IPS-NIHi7 (cell line): ENCODE measurements around the gene TTC34.
"Not testable (repeated sequence)": the region's sequence is repeated elsewhere in the genome, so short reads cannot be mapped to it uniquely, and the experiment has no call there.

Source experiments
- DNase-seq: peaks from one replicate; pipeline ENCODE4 v3.0.0; 2012; ENCODE audit warnings: mixed read lengths; ENCODE audit errors: extremely low spot score

The TTC34 gene

DNA sequence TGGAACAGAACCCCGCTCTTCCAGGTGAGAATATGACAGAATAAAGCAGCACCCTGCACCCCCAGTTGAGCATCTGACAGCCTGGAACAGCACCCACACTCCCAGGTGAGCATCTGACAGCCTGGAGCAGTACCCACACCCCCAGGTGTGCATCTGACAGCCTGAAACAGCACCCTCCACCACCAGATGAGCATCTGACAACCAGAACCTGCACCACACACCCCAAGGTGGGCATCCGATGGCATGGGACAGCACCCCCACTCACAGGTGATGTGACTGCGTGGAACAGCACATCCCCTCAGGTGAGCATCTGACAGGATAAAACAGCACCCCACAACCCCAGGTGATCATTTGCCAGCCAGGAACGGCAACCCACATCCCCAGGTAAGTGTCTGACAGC is 26.2 kb downstream of the TTC34 start:
- not testable (repeated sequence) for DNase-seq

DNA sequence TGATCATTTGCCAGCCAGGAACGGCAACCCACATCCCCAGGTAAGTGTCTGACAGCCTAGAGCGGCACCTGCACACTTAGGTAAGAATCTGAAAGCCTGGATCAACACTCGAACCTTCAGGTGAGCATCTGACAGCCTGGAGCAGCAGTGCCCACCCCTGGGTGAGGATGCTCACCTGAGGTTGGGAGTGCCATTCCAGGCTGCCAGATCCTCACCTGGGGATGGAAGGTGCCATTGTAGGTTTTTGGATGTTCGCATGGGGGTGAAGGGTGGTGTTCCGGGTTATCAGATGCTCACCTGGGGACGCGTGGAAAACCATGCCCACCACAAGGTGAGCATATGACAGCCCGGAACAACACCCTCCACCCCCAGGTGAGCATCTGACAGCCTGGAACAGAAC is 33.4 kb downstream of the TTC34 start:
- not testable (repeated sequence) for DNase-seq

DNA sequence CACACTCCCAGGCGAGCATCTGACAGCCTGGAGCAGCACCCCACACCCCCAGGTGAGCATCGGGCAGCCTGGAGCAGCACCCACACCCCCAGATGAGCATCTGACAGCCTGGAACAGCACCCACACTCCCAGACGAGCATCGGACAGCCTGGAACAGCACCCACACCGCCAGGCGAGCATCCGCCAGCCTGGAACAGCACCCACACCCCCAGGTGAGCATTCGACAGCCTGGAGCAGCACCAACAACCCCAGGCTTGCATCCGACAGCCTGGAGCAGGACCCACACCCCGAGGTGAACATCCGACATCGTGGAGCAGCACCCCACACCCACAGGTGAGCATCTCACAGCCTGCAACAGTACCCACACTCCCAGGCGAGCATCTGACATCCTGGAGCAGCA is 42.1 kb downstream of the TTC34 start:
- not testable (repeated sequence) for DNase-seq

DNA sequence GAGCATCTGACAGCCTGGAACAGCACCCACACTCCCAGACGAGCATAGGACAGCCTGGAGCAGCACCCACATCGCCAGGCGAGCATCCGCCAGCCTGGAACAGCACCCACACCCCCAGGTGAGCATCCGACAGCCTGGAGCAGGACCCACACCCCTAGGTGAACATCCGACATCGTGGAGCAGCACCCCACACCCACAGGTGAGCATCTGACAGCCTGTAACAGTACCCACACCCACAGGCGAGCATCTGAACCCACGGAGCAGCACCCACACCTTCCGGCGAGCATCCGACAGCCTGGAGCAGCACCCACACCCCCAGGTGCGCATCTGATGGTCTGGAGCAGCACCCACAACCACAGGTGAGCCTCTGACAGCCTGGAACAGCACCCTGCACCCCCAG is 44.0 kb downstream of the TTC34 start:
- not testable (repeated sequence) for DNase-seq

DNA sequence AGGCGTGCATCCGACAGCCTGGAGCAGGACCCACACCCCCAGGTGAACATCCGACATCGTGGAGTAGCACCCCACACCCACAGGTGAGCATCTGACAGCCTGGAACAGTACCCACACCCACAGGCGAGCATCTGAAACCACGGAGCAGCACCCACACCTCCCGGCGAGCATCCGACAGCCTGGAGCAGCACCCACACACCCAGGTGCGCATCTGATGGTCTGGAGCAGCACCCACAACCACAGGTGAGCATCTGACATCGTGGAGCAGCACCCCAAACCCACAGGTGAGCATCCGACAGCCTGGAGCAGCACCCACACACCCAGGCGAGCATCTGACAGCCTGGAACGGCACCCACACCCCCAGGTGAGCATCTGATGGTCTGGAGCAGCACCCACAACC is 46.1 kb downstream of the TTC34 start:
- DNase-seq = not testable (repeated sequence)

DNA sequence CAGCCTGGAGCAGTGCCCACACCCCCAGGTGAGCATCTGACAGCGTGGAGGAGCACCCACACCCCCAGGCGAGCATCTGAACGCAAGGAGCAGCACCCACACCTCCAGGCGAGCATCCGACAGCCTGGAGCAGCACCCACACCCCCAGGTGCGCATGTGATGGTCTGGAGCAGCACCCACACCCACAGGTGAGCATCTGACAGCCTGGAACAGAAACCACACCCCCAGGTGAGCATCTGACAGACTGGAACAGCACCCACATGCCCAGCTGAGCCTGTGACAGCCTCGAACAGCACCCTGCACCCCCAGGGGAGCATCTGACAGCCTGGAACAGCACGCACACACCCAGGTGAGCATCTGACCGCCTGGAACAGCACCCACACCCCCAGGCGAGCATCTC is 46.9 kb downstream of the TTC34 start:
- DNase-seq = not testable (repeated sequence)

DNA sequence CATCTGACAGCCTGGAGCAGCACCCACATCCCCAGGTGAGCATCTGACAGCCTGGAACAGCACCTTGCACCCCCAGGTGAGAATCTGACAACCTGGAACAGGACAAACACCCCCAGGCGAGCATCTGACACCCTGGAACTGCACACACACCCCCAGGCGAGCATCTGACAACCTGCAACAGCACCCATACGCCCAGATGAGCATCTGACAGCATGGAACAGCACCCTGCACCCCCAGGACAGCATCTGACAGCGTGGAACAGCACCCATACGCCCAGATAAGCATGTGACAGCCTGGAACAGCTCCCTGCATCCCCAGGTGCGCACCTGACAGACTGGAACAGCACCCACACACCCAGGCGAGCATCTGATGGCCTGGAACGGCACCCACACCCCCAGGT is 49.0 kb downstream of the TTC34 start:
- DNase-seq = not testable (repeated sequence)

DNA sequence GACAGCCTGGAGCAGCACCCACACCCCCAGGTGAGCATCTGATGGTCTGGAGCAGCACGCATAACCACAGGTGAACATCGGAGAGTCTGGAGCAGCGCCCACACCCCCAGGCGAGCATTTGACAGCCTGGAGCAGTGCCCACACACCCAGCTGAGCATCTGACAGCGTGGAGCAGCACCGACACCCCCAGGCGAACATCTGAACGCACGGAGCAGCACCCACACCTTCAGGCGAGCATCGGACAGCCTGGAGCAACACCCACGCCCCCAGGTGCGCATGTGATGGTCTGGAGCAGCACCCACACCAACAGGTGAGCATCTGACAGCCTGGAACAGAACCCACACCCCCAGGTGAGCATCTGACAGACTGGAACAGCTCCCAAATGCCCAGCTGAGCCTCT is 49.6 kb downstream of the TTC34 start:
- DNase-seq = not testable (repeated sequence)

DNA sequence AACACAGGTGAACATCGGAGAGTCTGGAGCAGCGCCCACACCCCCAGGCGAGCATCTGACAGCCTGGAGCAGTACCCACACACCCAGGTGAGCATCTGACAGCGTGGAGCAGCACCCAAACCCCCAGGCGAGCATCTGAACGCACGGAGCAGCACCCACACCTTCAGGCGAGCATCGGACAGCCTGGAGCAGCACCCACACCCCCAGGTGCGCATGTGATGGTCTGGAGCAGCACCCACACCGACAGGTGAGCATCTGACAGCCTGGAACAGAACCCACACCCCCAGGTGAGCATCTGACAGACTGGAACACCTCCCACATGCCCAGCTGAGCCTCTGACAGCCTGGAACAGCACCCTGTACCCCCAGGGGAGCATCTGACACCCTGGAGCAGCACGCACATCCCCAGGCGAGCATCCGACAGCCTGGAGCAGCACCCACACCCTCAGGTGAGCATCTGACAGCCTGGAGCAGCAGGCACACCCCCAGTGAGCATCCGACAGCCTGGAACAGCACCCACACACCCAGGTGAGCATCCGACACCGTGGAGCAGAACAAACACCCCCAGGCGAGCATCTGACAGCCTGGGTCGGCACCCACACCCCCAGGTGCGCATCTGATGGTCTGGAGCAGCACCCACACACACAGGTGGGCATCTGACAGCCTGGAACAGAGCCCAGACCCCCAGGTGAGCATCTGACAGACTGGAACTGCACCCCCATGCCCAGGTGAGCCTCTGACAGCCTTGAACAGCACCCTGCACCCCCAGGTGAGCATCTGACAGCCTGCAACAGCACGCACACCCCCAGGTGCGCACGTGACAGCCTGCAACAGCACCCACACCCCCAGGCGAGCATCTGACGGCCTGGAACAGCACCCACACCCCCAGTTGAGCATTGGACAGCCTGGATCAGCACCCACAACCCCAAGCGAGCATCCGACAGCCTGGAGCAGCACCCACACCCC is 50.4 kb downstream of the TTC34 start:
- DNase-seq = not testable (repeated sequence)

DNA sequence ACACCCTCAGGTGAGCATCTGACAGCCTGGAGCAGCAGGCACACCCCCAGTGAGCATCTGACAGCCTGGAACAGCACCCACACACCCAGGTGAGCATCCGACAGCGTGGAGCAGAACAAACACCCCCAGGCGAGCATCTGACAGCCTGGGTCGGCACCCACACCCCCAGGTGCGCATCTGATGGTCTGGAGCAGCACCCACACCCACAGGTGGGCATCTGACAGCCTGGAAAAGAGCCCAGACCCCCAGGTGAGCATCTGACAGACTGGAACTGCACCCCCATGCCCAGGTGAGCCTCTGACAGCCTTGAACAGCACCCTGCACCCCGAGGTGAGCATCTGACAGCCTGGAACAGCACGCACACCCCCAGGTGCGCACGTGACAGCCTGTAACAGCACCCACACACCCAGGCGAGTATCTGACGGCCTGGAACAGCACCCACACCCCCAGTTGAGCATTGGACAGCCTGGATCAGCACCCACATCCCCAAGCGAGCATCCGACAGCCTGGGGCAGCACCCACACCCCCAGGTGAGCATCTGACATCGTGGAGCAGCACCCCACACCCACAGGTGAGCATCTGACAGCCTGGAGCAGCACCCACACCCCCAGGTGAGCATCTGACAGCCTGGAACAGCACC is 51.3 kb downstream of the TTC34 start:
- not testable (repeated sequence) for DNase-seq

DNA sequence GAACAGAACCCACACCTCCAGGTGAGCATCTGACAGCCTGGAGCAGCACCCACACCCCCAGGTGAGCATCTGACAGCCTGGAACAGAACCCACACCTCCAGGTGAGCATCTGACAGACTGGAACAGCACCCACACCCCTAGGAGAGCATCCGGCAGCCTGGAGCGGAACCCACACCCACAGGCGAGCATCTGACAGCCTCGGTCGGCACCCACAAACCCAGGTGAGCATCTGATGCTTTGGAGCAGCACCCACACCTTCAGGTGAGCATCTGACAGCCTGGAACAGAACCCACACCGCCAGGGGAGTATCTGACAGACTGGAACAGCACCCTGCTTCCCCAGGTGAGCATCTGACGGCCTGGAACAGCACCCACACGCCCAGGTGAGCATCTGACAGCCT is 52.9 kb downstream of the TTC34 start:
- not testable (repeated sequence) for DNase-seq

DNA sequence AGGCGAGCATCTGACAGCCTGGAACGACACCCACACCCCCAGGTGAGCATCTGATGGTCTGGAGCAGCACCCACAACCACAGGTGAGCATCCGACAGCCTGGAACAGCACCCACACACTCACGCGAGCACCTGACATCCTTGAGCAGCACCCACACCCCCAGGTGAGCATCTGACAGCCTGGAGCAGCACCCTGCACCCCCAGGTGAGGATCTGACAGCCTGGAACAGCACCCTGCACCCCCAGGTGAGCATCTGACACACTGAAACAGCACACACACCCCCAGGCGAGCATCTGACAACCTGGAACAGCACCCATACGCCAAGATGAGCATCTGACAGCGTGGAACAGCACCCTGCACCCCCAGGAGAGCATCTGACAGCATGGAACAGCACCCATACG is 106.7 kb downstream of the TTC34 start:
- not testable (repeated sequence) for DNase-seq

DNA sequence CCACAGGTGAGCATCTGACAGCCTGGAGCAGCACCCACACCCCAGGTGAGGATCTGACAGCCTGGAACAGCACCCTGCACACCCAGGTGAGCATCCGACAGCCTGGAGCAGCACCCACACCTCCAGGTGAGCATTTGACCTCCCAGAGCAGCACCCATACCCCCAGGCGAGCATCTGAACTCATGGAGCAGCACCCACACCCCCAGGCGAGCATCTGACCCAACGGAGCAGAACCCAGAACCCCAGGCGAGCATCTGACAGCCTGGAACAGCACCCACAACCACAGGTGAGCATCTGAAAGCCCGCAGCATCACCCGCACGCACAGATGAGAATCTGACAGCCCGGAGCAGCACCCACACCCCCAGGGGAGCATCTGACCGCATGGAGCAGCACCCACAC is 111.3 kb downstream of the TTC34 start:
- DNase-seq = not testable (repeated sequence)

DNA sequence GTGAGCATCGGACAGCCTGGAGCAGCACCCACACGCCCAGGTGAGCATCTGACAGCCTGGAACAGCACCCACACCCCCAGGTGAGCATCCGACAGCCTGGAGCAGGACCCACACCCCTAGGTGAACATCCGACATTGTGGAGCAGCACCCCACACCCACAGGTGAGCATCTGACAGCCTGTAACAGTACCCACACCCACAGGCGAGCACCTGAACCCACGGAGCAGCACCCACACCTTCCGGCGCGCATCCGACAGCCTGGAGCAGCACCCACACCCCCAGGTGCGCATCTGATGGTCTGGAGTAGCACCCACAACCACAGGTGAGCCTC is 113.2 kb downstream of the TTC34 start:
- DNase-seq = not testable (repeated sequence)

DNA sequence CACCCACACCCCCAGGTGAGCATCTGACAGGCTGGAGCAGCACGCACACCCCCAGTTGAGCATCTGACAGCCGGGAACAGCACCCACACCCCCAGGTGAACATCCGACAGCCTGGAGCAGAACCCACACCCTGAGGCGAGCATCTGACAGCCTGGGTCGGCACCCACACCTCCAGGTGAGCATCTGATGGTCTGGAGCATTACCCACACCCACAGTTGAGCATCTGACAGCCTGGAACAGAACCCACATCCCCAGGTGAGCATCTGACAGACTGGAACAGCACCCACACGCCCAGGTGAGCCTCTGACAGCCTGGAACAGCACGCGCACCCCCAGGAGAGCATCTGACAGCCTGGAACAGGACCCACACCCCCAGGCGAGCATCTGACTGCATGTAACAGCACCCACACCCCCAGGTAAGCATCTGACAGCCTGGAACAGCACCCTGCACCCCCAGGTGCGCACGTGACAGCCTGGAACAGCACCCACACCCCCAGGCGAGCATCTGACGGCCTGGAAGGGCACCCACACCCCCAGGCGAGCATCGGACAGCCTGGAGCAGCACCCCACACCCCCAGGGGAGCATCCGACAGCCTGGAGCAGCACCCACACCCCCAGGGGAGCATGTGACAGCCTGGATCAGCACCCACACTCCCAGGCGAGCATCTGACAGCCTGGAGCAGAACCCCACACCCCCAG is 113.7 kb downstream of the TTC34 start:
- not testable (repeated sequence) for DNase-seq

DNA sequence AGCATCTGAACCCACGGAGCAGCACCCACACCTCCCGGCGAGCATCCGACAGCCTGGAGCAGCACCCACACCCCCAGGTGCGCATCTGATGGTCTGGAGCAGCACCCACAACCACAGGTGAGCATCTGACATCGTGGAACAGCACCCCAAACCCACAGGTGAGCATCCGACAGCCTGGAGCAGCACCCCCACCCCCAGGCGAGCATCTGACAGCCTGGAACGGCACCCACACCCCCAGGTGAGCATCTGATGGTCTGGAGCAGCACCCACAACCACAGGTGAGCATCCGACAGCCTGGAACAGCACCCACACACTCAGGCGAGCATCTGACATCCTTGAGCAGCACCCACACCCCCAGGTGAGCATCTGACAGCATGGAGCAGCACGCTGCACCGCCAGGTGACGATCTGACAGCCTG is 114.3 kb downstream of the TTC34 start:
- DNase-seq = not testable (repeated sequence)

DNA sequence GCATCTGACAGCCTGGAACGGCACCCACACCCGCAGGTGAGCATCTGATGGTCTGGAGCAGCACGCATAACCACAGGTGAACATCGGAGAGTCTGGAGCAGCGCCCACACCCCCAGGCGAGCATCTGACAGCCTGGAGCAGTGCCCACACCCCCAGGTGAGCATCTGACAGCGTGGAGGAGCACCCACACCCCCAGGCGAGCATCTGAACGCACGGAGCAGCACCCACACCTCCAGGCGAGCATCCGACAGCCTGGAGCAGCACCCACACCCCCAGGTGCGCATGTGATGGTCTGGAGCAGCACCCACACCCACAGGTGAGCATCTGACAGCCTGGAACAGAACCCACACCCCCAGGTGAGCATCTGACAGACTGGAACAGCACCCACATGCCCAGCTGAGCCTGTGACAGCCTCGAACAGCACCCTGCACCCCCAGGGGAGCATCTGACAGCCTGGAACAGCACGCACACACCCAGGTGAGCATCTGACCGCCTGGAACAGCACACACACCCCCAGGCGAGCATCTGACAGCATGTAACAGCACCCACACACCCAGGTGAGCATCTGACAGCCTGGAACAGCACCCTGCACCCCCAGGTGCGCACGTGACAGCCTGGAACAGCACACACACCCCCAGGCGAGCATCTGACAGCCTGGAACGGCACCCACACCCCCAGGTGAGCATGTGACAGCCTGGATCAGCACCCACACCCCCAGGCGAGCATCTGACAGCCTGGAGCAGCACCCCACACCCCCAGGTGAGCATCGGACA is 115.2 kb downstream of the TTC34 start:
- not testable (repeated sequence) for DNase-seq

DNA sequence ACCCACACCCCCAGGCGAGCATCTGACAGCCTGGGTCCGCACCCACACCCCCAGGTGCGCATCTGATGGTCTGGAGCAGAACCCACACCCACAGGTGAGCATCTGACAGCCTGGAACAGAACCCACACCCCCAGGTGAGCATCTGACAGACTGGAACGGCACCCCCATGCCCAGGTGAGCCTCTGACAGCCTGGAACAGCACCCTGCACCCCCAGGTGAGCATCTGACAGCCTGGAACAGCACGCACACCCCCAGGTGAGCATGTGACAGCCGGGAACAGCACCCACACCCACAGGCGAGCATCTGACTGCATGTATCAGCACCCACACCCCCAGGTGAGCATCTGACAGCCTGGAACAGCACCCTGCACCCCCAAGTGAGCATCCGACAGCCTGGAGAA is 115.8 kb downstream of the TTC34 start:
- not testable (repeated sequence) for DNase-seq

DNA sequence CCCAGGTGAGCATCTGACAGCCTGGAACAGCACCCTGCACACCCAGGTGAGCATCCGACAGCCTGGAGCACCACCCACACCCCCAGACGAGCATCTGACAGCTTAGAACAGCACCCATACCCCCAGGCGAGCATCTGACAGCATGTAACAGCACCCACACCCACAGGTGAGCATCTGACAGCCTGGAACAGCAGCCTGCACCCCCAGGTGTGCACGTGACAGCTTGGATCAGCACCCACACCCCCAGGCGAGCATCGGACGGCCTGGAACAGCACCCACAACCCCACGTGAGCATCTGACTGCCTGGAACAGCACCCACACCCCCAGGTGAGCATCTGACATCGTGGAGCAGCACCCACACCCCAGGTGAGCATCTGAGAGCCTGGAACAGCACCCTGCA is 116.6 kb downstream of the TTC34 start:
- DNase-seq = not testable (repeated sequence)

DNA sequence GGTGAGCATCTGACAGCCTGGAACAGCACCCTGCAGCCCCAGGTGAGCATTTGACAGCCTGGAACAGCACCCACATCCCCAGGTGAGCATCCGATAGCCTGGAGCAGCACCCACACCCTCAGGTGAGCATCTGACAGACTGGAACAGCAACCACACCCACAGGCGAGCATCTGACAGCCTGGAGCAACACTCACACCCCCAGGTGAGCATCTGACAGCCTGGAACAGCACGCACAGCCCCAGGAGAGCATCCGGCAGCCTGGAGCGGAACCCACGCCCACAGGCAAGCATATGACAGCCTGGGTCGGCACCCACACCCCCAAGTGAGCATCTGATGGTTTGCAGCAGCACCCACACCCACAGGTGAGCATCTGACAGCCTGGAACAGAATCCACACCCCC is 117.5 kb downstream of the TTC34 start:
- not testable (repeated sequence) for DNase-seq

DNA sequence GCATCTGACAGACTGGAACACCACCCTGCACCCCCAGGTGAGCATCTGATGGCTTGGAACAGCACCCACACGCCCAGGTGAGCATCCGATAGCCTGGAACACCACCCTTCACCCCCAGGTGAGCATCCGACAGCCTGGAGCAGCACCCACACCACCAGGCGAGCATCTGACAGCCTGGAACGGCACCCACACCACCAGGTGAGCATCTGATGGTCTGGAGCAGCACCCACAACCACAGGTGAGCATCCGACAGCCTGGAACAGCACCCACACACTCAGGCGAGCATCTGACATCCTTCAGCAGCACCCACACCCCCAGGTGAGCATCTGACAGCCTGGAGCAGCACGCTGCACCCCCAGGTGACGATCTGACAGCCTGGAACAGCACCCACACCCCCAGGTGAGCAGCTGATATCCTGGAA is 118.2 kb downstream of the TTC34 start:
- DNase-seq = not testable (repeated sequence)
